HepG2 (cell line): ENCODE measurements around the gene SCAI. TPM values are rescaled to one million over a fixed set of nuclear protein-coding genes. Genes with fewer than 3 reads are reported as not detected.

Source experiments
- ATAC-seq: fragments of 200-7000 bp; cut with Tn5 transposase; 3 replicates; pipeline ENCODE4 v1.9.1; 2020; ENCODE audit warnings: mild to moderate bottlenecking, moderate library complexity
- BruUV-seq: library from RNA; stranded (reverse); fragments of 400-500 nt; replicated peaks from 2 replicates; lab custom pipeline; 2021; lab: Mats Ljungman, UMichigan
- CTCF ChIA-PET: fragments of 300-600 bp; formaldehyde crosslinking; extraction: SDS; loops from one replicate; lab custom pipeline; 2021; ENCODE audit warnings: low total read pairs, inconsistent platforms, low intra/inter-chr PET ratio; lab: Yijun Ruan, JAX
- POLR2A ChIA-PET: fragments of 350-600 bp; sonication (Branson Sonifier 250); formaldehyde crosslinking; loops from one replicate; lab custom pipeline; 2020; ENCODE audit warnings: antibody characterized with exemption, inconsistent platforms; lab: Yijun Ruan, JAX
- DNase-seq: peaks from one replicate; pipeline ENCODE4 v3.0.0-alpha.2; 2015; ENCODE audit warnings: low spot score
- FAIRE-seq: peaks from 3 replicates; lab custom pipeline; 2011; peaks lifted over from hg19 to GRCh38; lab: Jason Lieb, UNC
- H2AFZ ChIP-seq: one replicate; pipeline ENCODE4 v1.6.1; 2011; ENCODE audit warnings: low read length, inconsistent platforms
- H3K27ac ChIP-seq: fragments of 300-600 bp; 3 replicates; pipeline ENCODE4 v1.8.0; 2011; ENCODE audit warnings: mixed run types, mild to moderate bottlenecking, mixed read lengths, low read length, inconsistent platforms; ENCODE audit not compliant: insufficient read depth; ENCODE audit errors: extremely low read length
- H3K27me3 ChIP-seq, 2 experiments: fragments of 200-600 bp in 1 of 2; 2 replicates in 1 of 2; 3 replicates in 1 of 2; pipeline versions ENCODE4 v1.6.0 to v1.8.0; 2011; ENCODE audit warnings: low read length in 2 of 2, mild to moderate bottlenecking in 2 of 2, moderate library complexity in 2 of 2, inconsistent platforms in 1 of 2; ENCODE audit not compliant: insufficient read depth in 2 of 2, control insufficient read depth in 1 of 2
- H3K36me3 ChIP-seq, 2 experiments: fragments of 200-600 bp in 1 of 2; replicated peaks in 1 of 2; 2 replicates in 1 of 2; 3 replicates in 1 of 2; pipeline versions ENCODE4 v1.5.1 to v1.8.0; 2011; ENCODE audit warnings: low read length in 2 of 2, inconsistent platforms in 1 of 2; ENCODE audit not compliant: insufficient read depth in 2 of 2, control insufficient read depth in 1 of 2
- H3K4me1 ChIP-seq: 2 replicates; pipeline ENCODE4 v1.5.1; 2012; ENCODE audit warnings: low read length, inconsistent platforms; ENCODE audit not compliant: insufficient read depth
- H3K4me2 ChIP-seq: 2 replicates; pipeline ENCODE4 v1.6.0; 2011; ENCODE audit warnings: low read depth, low read length, inconsistent platforms
- H3K4me3 ChIP-seq, 3 experiments: fragments of 200-600 bp in 1 of 3; sonication (generic), shearing (Covaris generic) in 1 of 3; replicated peaks in 1 of 3; 2 replicates each; pipeline ENCODE4 v1.5.1; 2011 to 2016; ENCODE audit warnings: low read length in 3 of 3, inconsistent platforms in 2 of 3, low read depth in 2 of 3, mild to moderate bottlenecking in 2 of 3, control low read depth in 1 of 3, mixed read lengths in 1 of 3; ENCODE audit not compliant: insufficient read depth in 1 of 3
- H3K79me2 ChIP-seq: one replicate; pipeline ENCODE4 v1.6.1; 2011; ENCODE audit warnings: low read length, inconsistent platforms; ENCODE audit not compliant: insufficient read depth
- H3K9ac ChIP-seq: 2 replicates; pipeline ENCODE4 v1.6.0; 2011; ENCODE audit warnings: mild to moderate bottlenecking, low read depth, low read length, inconsistent platforms; ENCODE audit not compliant: insufficient read depth
- H3K9me3 ChIP-seq: 2 replicates; pipeline ENCODE4 v1.5.1; 2012; ENCODE audit warnings: mild to moderate bottlenecking, low read length
- H4K20me1 ChIP-seq: 2 replicates; pipeline ENCODE4 v1.6.0; 2011; ENCODE audit warnings: inconsistent platforms, mild to moderate bottlenecking, low read length, moderate library complexity; ENCODE audit not compliant: insufficient read depth
- EZH2 ChIP-seq: conservative IDR thresholded peaks from 2 replicates; pipeline ENCODE4 v1.6.1; 2012; ENCODE audit warnings: mild to moderate bottlenecking, low read depth, low read length, moderate library complexity
- HINFP ChIP-seq: sonication (generic); formaldehyde crosslinking; IDR thresholded peaks from 2 replicates; pipeline ENCODE4 v1.4.0; 2020; ENCODE audit warnings: low read depth, mild to moderate bottlenecking, missing genetic modification reagents
- ISX ChIP-seq: sonication (generic); formaldehyde crosslinking; conservative IDR thresholded peaks from 2 replicates; pipeline ENCODE4 v1.5.0; 2020; ENCODE audit warnings: missing genetic modification reagents
- MTA3 ChIP-seq: sonication (generic); formaldehyde crosslinking; IDR thresholded peaks from 2 replicates; pipeline ENCODE4 v1.4.0; 2020; ENCODE audit warnings: missing genetic modification reagents
- NR3C1 ChIP-seq: sonication (generic); formaldehyde crosslinking; IDR thresholded peaks from 2 replicates; pipeline ENCODE4 v1.4.0; 2020; ENCODE audit warnings: missing genetic modification reagents
- SKI ChIP-seq: fragments of 450-650 bp; IDR thresholded peaks from one replicate; pipeline ENCODE4 v1.6.1; 2018; ENCODE audit warnings: mild to moderate bottlenecking; ENCODE audit not compliant: partially characterized antibody
- TEF ChIP-seq: sonication (generic); formaldehyde crosslinking; IDR thresholded peaks from 2 replicates; pipeline ENCODE4 v1.5.0; 2020; ENCODE audit warnings: missing genetic modification reagents
- ZNF234 ChIP-seq: sonication (generic); formaldehyde crosslinking; conservative IDR thresholded peaks from 2 replicates; pipeline ENCODE4 v1.5.1; 2020; ENCODE audit warnings: mild to moderate bottlenecking, missing genetic modification reagents
- ZNF260 ChIP-seq: sonication (generic); formaldehyde crosslinking; IDR thresholded peaks from 2 replicates; pipeline ENCODE4 v1.4.0; 2020; ENCODE audit warnings: missing genetic modification reagents, low read depth, mild to moderate bottlenecking, borderline replicate concordance
- ZNF280D ChIP-seq: sonication (generic); formaldehyde crosslinking; IDR thresholded peaks from 2 replicates; pipeline ENCODE4 v1.5.1; 2020; ENCODE audit warnings: mild to moderate bottlenecking, missing genetic modification reagents
- ZNF646 ChIP-seq: sonication (generic); formaldehyde crosslinking; IDR thresholded peaks from 2 replicates; pipeline ENCODE4 v1.9.0; 2021; ENCODE audit warnings: mild to moderate bottlenecking, missing genetic modification reagents
- ZSCAN20 ChIP-seq: sonication (generic); formaldehyde crosslinking; IDR thresholded peaks from 2 replicates; pipeline ENCODE4 v1.4.0; 2020; ENCODE audit warnings: missing genetic modification reagents, mild to moderate bottlenecking, borderline replicate concordance
- WGBS: methylation state at CpG from one replicate; pipeline ENCODE4 v1.1.6; 2017; ENCODE audit warnings: low lambda C conversion rate; 5-methylcytosine and 5-hydroxymethylcytosine counted together
- in situ Hi-C: cut with HindIII; loops from 2 replicates; pipeline ENCODE4 v1.10.0; 2017; ENCODE audit warnings: low pct_unique_long_range_greater_than_20kb; ENCODE audit not compliant: extremely low pct_ligation_motif_present
- intact Hi-C: fragments of 100-400 bp; cut with micrococcal nuclease; formaldehyde crosslinking; loops from one replicate; pipeline ENCODE4 v1.10.0; 2022; ENCODE audit not compliant: unreplicated experiment
- polyA plus RNA-seq, 8 experiments: library from polyadenylated mRNA; depleted of rRNA in 3 of 8; stranded (reverse) in 7 of 8; unstranded in 1 of 8; fragments of >200 nt; fragmentation: Illumina TruSeq in 4 of 8; extraction: Trizol in 4 of 8; gene quantifications; 2 replicates each; pipeline versions ENCODE4 v1.2.1 to v1.2.3, GENCODE V29; 2011 to 2016; ENCODE audit warnings: low read depth in 4 of 8, missing spikeins in 1 of 8, mixed read lengths in 1 of 8; ENCODE audit not compliant: insufficient read depth in 1 of 8
- total RNA-seq, 5 experiments: library from RNA; depleted of rRNA; stranded (reverse); fragments of >200 nt; fragmentation: Illumina TruSeq; extraction: Trizol; gene quantifications; 2 replicates each; pipeline ENCODE4 v1.2.3, GENCODE V29; 2016; ENCODE audit warnings: low read depth in 1 of 5

The SCAI gene
- total and polyA plus RNA-seq, 2 of the 13 experiments (the other 11 are each of a cell fraction or from before 2014, with no cell fraction given), result 4.4 to 8.4 TPM

- in situ Hi-C loops, result no loop called here
- Histone ChIP-seq H4K20me1 (no peaks in the 10 kb centered on the region), H3K27ac (no peak overlapping the region), H3K27me3 (no peaks in the 10 kb centered on the region), H2AFZ (no peak overlapping the region), H3K4me3 (no peak overlapping the region), H3K36me3 (peaks cover 11 to 44% of the 10 kb centered on the region in 2 experiments; a peak in 4 of 5 replicates), H3K79me2 (no peaks in the 10 kb centered on the region), H3K9me3 (no peaks in the 10 kb centered on the region), H3K4me1 (peaks cover 23% of the 10 kb centered on the region), H3K4me2 (no peak overlapping the region), H3K9ac (no peak overlapping the region)
- FAIRE-seq (no peak), ATAC-seq (no peak), DNase-seq (no peak)
- ChIA-PET POLR2A (no interaction called here), CTCF (no interaction called here)
- no TSS peak for BruUV-seq
- WGBS, result 97% methylated on average over 9 of the region's 9 CpGs
- intact Hi-C loops, result no loop called here
- TF ChIP-seq ZNF646, result no peak
- TF ChIP-seq ZSCAN20 (CRISPR knock-in tag), result no peak
- TF ChIP-seq EZH2, result no peak
- no peak for TF ChIP-seq HINFP (CRISPR knock-in tag)
- TF ChIP-seq NR3C1 (CRISPR knock-in tag), result no peak
- TF ChIP-seq ZNF260, result no peak
- no peak for TF ChIP-seq MTA3 (CRISPR knock-in tag)
- TF ChIP-seq SKI, result no peak
- no peak for TF ChIP-seq ZNF234 (CRISPR knock-in tag)
- TF ChIP-seq TEF (CRISPR knock-in tag), result no peak
- no peak for TF ChIP-seq ZNF280D (CRISPR knock-in tag)
- no peak for TF ChIP-seq ISX (CRISPR knock-in tag)
Observed at GRCh38 chr9:124894035-124894740, 249.1 kb downstream of the SCAI start.
